ENCODE measurements around the gene NOP58.
"Not testable (repeated sequence)": the region's sequence is repeated elsewhere in the genome, so short reads cannot be mapped to it uniquely, and the experiment has no call there.

The NOP58 gene

GRCh38 chr2:202307690-202308089, 42.1 kb downstream of the NOP58 start:
- DNase-seq (ENCODE audit: low read depth in 2 of 2), result no peak

- no peak for DNase-seq (ENCODE audit: low read depth in 2 of 2)
These were observed 46.3 kb downstream of the NOP58 start for GRCh38 chr2:202311823-202312388.

GRCh38 chr2:202314116-202314515, 48.6 kb downstream of the NOP58 start:
- no peak for DNase-seq (ENCODE audit: low read depth in 2 of 2)

GRCh38 chr2:202317080-202317857, 51.7 kb downstream of the NOP58 start:
- DNase-seq (ENCODE audit: low read depth in 2 of 2), result no peak

- not testable (repeated sequence) for DNase-seq (ENCODE audit: low read depth in 2 of 2)
These were observed 54.8 kb downstream of the NOP58 start for GRCh38 chr2:202320362-202320761.

GRCh38 chr2:202322435-202322834, 56.9 kb downstream of the NOP58 start:
- no peak for DNase-seq (ENCODE audit: low read depth in 2 of 2)

- no peak for DNase-seq (ENCODE audit: low read depth in 2 of 2)
These were observed 62.3 kb downstream of the NOP58 start for GRCh38 chr2:202327858-202328257.

- no peak for DNase-seq (ENCODE audit: low read depth in 2 of 2)
These were observed 70.4 kb downstream of the NOP58 start for GRCh38 chr2:202335791-202336467.

- DNase-seq (ENCODE audit: low read depth in 2 of 2), result no peak
These were observed 71.6 kb downstream of the NOP58 start for GRCh38 chr2:202337151-202337550.

- no peak for DNase-seq (ENCODE audit: low read depth in 2 of 2)
These were observed 72.3 kb downstream of the NOP58 start for GRCh38 chr2:202337706-202338346.

GRCh38 chr2:202339071-202339870, 73.7 kb downstream of the NOP58 start:
- DNase-seq (ENCODE audit: low read depth in 2 of 2), result no peak

- DNase-seq (ENCODE audit: low read depth in 2 of 2), result no peak
These were observed 78.6 kb downstream of the NOP58 start for GRCh38 chr2:202344178-202344577.

- DNase-seq (ENCODE audit: low read depth in 2 of 2), result no peak
These were observed 80.6 kb downstream of the NOP58 start for GRCh38 chr2:202346180-202346579.

All from stimulated activated CD8-positive, alpha-beta memory T cell treated with anti-CD3 and anti-CD28 coated beads, Interleukin-2, amount 100 ng/mL, for 48 hours (primary cell).